GM11168 (cell line): ENCODE results near the gene RCC1.
"Not testable (repeated sequence)": the region's sequence is repeated elsewhere in the genome, so short reads cannot be mapped to it uniquely, and the experiment has no call there.

ENCODE experiments used
- in situ Hi-C: fragments of 300-500 bp; cut with MboI; formaldehyde crosslinking; loops from one replicate; pipeline ENCODE4 v1.12.0; 2022; ENCODE audit warnings: low sequenced_read_pairs; ENCODE audit not compliant: unreplicated experiment

Gene RCC1, protein sequence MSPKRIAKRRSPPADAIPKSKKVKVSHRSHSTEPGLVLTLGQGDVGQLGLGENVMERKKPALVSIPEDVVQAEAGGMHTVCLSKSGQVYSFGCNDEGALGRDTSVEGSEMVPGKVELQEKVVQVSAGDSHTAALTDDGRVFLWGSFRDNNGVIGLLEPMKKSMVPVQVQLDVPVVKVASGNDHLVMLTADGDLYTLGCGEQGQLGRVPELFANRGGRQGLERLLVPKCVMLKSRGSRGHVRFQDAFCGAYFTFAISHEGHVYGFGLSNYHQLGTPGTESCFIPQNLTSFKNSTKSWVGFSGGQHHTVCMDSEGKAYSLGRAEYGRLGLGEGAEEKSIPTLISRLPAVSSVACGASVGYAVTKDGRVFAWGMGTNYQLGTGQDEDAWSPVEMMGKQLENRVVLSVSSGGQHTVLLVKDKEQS

DNA sequence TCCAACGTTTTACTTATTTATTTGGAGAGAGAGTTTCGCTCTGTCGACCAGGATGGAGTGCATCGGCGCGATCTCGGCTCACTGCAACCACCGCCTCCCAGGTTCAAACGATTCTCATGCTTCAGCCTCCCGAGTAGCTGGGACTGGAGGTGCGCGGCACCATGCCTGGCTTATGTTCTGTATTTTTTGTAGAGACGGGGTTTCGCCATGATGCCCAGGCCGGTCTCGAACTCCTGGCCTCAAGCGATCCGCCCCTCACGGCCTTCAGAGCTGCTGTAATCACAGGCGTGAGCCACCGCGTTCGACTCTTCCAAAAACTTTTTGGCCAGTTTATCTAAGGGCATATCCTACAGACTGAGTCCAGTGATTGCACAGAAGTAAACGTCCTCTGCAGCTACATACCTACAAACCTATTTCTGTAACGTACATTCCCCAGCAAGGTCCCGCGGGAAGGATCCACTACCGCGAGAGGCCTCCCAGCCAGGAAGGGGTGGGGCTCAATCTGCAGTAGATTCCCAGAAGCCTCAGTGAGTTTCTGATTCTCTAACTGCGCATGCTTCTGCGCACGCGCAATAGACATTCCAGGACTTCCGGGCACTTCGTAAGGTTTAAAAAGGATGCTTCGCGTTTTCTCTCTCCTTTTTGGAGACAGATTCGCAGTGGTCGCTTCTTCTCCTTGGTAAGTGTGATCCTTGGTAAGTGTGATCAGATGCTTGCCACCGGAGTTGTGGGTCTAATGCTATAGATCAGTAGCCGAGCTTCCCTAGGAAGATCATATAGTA, at the start of gene RCC1:
RCC1 (plus strand) TSS at position 638 of the 782 bp plus-strand sequence. CDS start 23,824 bp downstream, outside the sequence.
- in situ Hi-C loops, result no loop called here

DNA sequence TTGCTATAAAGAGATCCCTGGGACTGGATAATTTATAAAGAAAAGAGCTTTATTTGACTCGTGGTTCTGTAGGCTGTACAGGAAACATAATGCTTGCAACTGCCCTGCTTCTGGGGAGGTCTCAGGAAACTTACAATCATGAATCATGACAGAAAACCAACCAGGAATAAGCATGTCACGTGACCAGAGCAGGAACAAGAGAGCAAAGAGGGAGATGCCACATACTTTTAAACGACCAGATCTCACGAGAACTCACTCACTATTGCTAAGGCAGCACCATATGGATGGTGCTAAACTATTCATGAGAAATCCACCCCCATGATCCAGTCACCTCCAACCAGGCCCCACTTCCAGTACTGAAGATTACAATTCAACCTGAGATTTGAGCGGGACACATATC, 49.8 kb upstream of the RCC1 start:
- in situ Hi-C loops, result no loop called here

DNA sequence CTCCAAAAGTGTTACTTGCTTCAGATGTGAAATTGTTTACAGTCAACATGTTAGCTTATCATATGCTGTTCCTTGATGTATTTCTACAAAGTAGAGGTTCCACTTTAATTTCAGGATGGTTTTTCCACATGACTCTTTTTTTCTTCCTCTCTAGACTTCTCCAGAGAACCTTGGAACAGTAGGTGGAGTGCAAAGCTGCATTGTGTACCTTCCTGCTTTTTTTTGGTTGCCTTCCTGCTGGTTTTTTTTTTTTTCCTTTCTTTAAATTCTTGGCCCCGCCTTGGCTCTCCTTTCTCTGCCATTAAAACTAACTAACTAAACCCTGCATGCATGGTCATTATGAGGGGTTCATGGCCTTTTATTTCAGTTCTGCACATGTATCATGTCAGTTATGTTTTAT, 48.2 kb upstream of the RCC1 start:
- in situ Hi-C loops, result no loop called here

DNA sequence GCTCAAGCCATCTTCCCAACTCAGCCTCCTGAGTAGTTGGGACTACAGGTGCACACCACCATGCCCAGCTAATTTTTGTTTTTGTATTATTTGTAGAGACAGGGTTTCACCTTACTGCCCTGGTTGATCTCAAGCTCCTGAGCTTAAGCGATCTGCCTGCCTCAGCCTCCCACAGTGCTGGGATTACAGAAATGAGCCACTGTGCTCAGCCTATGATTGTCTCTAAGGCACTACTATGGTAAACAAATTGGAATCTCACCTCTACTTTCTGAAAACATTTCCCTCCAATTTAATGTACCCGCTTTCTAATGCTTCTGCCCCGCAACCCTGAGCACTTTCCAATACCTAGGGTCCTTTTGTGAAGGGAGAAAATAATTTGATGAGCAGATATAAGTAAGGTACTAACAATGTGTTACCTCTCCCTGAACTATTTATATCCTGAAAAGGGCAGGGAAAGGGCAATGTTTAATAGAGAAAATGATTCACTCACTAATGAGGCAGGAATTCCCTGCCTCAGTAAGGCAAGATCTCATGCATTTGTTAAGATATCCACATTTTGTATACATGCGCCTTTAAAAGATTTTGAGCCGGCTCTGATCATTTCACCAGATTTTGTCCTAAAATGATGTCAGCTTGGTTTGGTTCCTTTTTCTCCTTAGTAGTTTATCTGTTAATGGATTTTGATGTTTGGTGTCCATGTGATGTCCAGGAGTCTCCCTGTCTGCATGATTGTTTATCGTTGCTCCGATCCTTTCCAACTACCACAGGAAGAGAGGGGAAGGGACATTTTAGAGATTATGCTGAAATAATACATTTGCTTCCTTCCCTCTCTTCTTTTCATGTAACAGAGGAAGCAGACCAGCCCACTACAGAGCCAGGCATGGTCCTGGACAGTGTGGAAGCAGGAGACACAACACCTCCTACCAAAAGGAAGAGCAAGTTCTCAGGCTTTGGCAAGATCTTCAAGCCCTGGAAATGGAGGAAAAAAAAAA, 47.3 kb upstream of the RCC1 start:
- in situ Hi-C loops, result no loop called here

DNA sequence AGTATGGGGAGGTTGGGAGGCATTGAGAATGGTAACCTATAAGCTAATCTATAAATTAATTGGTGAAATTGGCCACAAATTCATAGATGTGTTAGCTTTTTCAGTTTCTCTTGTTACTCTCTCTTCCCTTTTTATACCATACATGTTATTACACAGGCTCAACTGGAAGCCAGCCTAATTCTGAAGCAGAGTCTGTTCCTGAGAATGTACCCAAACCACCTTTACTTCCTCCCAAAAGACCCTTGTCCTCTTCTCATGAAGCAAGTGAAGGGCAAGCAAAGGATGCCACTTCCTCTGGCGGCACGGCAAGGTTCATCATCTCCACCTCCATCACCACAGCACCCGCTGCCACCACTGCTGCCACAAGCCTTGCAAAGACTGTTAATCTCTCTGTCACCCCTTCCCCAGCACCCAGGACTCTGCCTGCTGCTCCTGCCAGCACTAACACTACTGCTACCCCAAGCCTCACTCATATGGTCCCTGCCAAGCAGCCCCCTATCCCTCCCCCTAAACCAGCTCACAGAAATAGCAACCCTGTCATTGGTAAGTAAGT, 39.5 kb upstream of the RCC1 start:
- in situ Hi-C loops, result no loop called here

DNA sequence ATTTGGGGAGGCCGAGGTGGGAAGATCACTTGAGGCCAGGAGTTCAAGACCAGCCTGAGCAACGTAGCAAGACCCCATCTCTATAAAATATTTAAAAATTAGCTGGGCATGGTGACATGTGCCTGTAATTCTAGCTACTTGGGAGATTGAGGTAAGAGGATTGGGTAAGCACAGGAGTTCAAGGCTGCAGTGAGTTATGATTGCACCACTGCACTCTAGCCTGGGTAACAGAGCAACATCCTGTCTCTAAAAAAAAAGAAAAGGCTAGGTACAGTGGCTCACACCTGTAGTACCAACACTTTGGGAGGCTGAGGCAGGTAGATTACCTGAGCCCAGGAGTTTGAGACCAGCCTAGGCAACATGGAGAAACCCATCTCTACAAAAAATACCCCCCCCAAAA, 35.7 kb upstream of the RCC1 start:
- in situ Hi-C loops, result no loop called here

DNA sequence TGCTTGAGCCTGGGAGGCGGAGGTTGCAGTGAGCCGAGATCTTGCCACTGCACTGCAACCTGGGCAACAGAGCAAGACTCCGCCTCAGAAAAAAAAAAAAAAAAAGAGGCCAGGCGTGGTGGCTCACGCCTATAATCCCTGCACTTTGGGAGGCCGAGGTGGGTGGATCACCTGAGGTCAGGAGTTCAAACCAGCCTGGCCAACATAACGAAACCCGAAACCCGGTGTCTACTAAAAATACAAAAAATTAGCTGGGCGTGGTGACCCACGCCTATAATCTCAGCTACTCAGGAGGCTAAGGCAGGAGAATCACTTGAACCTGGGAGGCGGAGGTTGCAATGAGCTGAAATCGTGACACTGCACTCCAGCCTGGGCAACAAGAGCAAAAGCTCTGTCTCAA, 26.3 kb upstream of the RCC1 start:
- in situ Hi-C loops, result not testable (repeated sequence)

DNA sequence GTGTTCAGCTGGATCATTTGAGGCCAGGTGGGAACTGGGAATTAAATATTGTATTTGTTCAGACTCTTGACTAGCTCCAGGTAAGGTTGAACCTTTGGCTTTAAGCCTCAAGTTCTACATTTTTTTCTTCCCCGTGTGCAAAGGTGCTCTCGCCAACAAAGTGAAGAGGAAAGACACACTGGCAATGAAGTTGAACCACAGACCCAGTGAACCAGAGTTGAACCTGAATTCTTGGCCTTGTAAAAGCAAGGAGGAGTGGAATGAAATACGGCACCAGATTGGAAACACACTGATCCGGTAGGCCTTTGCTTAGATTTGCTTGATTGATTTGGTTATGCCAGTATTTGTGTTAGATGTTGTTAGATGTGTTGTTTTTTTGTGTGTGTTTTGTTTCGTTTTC, 25.5 kb upstream of the RCC1 start:
- in situ Hi-C loops, result no loop called here

DNA sequence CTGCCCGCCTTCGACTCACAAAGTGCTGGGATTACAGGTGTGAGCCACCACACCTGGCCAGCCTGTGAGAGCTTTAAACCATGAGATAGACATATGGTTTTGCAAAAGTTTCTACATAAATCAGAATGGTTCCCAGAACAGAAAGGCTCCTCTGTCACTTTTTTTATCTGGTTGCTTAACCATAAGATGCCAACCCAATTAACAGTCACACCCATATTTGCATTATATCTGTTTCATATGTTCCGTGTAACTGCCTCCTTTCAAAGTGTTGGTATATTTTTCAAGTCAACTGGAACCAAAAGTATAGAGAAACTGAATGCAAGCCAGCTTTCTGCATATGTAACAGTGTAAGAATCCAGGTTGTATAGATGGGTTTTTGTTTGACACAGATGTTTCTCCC, 23.7 kb upstream of the RCC1 start:
- in situ Hi-C loops, result no loop called here

DNA sequence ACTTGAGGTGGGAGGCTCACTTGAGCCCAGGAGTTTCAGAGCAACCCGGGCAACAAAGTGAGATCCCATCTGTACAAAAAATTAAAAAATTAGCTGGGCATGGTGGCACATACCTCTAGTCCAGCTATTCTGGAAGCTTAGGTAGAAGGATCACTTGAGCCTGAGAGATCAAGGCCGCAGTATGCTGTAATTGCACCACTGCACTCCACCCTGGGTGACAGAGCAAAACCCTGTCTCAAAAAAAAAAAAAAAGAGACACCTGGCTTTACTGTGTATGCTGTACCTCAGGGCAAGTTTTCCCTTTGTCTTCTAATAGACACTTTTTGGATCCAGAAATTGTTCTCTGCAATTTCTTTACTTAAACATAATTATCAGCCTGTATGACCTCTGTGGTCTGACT, 23.1 kb upstream of the RCC1 start:
- in situ Hi-C loops, result no loop called here

DNA sequence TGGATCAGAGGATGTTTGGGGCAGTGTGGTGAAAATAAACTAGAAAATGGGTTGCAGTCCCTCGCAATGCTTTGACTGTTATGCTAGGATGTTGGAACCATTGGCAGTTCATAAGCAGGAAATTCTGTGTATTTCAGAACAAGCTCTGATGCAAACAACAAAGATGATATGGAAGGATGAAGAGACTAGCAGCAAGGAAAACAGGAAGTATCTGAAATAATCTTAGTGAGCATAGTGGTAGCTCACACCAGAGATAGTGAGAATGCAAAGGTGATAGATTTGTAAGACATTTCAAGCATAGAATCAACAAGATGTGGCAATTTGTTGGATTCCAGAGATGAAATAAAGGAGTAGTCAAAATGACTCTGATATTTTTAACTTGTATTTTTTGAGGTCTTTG, 11.1 kb upstream of the RCC1 start:
- in situ Hi-C loops, result no loop called here

DNA sequence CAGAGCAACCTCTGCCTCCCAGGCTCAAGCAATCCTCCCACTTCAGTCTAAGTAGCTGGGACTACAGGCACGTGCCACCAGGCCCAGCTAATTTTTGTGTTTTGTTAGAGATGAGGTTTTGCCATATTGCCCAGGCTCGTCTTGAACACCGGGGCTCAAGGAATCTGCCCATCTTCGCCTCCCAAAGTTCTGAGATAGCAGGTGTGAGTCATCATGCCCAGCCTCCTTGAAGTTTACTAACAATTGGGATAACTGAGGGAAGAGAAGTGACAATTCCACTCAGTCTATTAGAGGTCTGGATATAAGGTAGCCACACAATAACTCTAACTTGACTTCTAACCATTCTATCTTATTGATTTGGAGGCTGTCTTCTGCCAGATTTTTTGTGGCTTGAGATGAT, 6.3 kb upstream of the RCC1 start:
- in situ Hi-C loops, result no loop called here

DNA sequence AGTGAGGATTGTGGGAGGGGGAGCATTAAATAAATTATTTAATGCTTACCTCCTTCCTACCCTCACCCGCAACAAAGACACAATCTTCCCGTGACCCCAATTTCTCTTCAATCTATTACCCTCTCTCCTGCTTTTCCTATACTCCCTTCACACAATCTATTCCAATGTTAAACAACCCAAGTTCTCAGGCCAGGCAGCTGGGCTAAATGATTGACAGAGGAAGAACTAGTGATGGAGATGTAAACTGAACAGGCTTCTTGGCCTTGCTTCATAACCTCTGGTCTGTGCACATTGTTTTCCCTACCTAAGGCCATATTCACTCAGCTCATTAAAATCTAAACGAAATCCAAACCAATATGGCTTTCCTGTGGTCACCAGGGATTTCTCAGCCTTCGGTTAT, 3.9 kb upstream of the RCC1 start:
- in situ Hi-C loops, result no loop called here

DNA sequence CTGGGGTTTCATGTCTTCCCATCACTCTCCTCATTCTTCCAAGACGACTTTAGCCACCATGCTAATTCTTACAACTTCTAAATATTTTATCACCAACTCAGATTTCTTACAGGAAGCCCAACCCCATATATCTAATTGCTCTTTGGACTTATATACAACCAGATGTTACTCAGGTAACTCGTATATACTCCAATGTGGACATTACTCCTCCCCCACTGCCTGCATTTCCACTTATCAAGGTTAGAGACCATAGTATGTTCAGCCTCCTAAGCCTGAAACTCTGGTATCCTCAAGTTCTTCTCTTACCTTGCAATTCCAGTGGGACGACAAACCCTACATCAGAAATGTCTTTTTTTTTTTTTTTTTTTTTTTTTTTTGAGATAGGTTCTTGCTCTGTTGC, 2.7 kb upstream of the RCC1 start:
- in situ Hi-C loops, result no loop called here

DNA sequence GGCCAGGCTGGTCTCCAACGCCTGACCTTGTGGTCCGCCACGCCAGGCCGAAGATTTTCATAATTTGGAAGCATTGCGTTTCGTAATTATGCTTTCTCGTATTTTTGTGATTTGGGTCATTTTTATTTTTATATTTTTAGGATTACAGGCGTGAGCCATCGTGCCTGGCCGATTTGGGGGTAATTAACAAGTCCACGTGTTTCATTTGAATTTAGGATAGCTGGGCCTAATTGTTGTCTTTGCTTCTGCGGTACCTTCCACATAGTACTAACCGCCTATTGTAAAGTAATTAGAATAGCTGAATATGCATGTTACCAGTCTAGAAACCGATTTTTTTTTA, 1.0 kb downstream of the RCC1 start:
- in situ Hi-C loops, result no loop called here

DNA sequence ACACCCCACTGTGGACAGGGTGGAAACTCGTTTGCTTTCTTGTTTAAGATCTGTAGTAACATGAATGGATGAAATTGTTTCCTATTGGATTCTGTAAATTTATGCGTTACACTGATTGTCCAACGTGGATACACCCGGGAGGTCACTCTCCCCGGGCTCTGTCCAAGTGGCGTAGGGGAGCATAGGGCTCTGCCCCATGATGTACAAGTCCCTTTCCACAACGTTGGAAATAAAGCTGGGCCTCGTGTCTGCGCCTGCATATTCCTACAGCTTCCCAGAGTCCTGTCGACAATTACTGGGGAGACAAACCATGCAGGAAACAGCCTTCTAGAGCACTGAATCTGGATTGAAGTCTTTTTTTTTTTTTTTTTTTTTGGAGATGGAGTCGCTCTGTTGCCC, 1.4 kb downstream of the RCC1 start:
- in situ Hi-C loops, result no loop called here

DNA sequence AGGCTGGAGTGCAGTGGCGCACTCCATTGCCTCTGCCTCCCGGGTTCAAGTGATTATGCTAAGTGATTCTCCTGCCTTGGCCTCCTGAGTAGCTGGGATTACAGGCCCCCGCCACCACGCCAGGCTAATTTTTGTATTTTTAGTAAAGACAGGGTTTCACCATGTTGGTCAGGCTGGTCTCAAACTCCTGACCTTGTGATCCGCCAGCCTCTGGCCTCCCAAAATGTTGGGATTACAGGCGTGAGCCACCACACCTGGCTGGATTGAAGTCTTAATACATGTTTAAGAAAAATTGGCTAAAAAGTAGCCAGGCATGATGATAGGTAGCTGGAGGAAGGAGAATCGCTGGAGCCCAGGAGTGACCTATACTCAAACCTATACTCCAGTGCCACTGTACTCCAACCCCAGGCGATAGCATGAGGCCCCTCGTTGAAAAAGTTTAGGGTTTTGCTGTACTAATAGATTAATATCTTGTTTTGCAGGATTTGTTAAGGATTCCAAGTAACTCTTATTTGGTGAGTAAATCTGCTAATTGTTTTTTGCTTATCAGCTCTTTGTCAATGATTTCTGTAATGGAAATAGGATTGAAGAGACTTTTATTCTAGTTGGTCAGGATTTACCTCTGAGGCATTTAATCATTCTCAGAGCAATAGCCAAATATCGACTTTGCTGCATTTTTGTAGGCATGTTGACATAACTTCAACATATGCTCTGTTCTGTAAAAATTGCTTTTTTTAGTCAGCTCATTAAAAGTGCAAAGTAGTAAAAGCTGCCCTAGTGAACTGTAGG, 2.0 kb downstream of the RCC1 start:
- in situ Hi-C loops, result no loop called here

DNA sequence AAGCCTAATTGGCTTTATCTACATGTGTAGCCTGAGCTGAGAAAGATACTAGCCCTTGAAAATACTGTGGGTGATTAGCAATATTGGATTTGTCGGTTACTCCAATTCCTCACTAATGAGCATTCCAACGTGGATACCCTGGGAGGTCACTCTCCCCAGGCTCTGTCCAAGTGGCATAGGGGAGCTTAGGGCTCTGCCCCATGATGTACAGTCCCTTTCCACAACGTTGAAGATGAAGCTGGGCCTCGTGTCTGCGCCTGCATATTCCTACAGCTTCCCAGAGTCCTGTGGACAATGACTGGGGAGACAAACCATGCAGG, 2.6 kb downstream of the RCC1 start:
- in situ Hi-C loops, result no loop called here

DNA sequence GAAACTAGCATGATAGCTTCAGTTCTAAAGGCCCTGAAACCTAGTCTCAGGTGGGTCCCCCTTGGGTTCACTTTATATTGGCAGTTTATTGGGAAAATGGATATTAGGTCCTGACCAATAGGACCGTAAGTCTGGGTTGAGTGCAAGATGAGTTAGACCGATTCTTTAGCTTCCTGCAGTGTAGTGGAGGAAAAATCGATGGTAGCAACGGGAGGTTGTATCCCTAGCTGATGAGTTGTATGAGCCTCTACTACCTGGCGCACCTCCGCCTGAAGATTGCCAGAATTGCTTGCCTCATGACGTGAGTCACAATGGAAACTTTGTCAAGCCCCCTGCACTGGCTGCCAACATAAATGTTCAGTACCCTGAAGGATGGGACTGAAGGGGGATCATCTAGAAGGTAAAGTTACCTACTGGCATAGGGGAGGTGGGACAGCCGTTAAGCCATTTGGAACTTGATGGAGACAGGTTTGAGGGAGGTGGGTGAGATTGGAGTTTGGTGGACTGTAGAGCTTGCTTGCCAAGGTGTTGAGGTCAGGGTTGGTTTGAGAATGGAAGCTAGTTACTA, 3.9 kb downstream of the RCC1 start:
- in situ Hi-C loops, result loop anchor here (10.0 kb wide), 1 partner anchor 355 kb away; no protein-coding TSS in a partner anchor
